ENCODE results near the gene ASCL3.
"Not testable (repeated sequence)": the region's sequence is repeated elsewhere in the genome, so short reads cannot be mapped to it uniquely, and the experiment has no call there.

Gene ASCL3

GRCh38 chr11:8908099-8908498, 34.7 kb downstream of the ASCL3 start:
- no peak for DNase-seq

GRCh38 chr11:8907116-8907515, 35.7 kb downstream of the ASCL3 start:
- no peak for DNase-seq

GRCh38 chr11:8905528-8906165, 37.2 kb downstream of the ASCL3 start:
- DNase-seq, result no peak

- DNase-seq, result no peak
Measured at GRCh38 chr11:8899119-8899753, 43.6 kb downstream of the ASCL3 start.

- DNase-seq, result not testable (repeated sequence)
Measured at GRCh38 chr11:8891185-8891584, 51.6 kb downstream of the ASCL3 start.
